Measurements from ENCODE around the gene WDR53.

The WDR53 gene

DNA sequence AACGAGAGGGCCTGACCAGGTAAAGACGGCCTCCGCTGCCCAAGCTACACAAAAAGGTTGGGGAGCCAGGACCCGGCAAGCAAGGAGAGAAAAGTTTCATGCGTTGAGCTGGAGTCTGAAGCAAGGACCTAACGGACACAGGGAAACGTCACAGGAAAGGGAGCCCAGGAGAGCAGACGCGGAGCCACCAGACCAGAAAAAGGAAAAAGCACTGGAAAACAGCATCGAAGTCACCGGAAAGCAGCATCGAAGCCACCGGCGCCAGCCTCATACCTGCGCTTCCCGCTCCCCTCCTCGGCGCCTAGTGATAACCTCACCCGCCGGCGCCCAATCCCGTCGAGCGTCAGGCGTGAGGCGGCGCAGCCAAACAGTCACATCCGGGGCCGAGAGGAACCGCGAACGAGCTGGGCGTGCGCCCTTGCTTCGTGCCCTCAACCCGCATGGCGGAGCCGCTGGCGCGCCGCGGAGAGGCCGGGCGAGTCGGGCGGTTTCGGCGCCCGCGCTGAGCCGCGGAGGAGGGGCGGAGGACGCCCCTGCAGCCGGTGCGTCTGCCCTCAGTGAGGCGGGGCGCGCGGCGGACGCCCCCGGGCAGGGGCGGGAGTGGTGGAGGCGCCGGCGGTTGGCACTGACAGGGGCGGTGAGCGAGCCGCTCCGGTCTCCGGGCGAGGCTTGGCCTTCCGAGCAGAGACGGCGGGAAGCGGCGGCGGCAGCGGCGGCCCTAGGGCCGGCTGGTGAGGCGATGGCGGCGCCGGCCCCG lies at the start of gene WDR53, which contains the start of gene FBXO45:
Gene WDR53, minus strand, starts transcription at position 309 of the 757 bp plus-strand sequence. CDS start 7,079 bp downstream, outside the sequence.
Gene FBXO45, plus strand, starts transcription at position 415 of the 757 bp plus-strand sequence. Its CDS starts 325 bp downstream, at position 740.
- TF ChIP-seq NFIC (IDR thresholded peaks at IDR 0.05) (no peak; the same call in 1 of the 2 replicates), FOXM1 (IDR thresholded peaks at IDR 0.05; ENCODE audit: borderline replicate concordance, low read depth) (no peak), TAF1 (IDR thresholded peaks at IDR 0.05; ENCODE audit: low read depth) (peak; percentile 75), EP300 (IDR thresholded peaks at IDR 0.05; ENCODE audit: borderline replicate concordance) (no peak), USF1 (IDR thresholded peaks at IDR 0.05) (0 out of 2 replicates have a peak, but pooled peaks have one; percentile 35), YY1 (IDR thresholded peaks at IDR 0.05; ENCODE audit: low read depth) (peak; percentile 99), RAD21 (IDR thresholded peaks at IDR 0.05; ENCODE audit: low read depth) (no peak), TEAD4 (IDR thresholded peaks at IDR 0.05) (peak; percentile 11; the same call in 1 of the 2 replicates), TCF12 (IDR thresholded peaks at IDR 0.05; ENCODE audit: low read depth) (peak; percentile 71; the same call in 1 of the 2 replicates), EGR1 (IDR thresholded peaks at IDR 0.05) (peak; percentile 75), CREB1 (IDR thresholded peaks at IDR 0.05; ENCODE audit: low read depth) (peak; percentile 99), CEBPB (IDR thresholded peaks at IDR 0.05) (no peak)
- TF ChIP-seq, protein P1, sequence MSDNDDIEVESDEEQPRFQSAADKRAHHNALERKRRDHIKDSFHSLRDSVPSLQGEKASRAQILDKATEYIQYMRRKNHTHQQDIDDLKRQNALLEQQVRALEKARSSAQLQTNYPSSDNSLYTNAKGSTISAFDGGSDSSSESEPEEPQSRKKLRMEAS (IDR thresholded peaks at IDR 0.05) = peak; percentile 96
- TF ChIP-seq, protein P2, sequence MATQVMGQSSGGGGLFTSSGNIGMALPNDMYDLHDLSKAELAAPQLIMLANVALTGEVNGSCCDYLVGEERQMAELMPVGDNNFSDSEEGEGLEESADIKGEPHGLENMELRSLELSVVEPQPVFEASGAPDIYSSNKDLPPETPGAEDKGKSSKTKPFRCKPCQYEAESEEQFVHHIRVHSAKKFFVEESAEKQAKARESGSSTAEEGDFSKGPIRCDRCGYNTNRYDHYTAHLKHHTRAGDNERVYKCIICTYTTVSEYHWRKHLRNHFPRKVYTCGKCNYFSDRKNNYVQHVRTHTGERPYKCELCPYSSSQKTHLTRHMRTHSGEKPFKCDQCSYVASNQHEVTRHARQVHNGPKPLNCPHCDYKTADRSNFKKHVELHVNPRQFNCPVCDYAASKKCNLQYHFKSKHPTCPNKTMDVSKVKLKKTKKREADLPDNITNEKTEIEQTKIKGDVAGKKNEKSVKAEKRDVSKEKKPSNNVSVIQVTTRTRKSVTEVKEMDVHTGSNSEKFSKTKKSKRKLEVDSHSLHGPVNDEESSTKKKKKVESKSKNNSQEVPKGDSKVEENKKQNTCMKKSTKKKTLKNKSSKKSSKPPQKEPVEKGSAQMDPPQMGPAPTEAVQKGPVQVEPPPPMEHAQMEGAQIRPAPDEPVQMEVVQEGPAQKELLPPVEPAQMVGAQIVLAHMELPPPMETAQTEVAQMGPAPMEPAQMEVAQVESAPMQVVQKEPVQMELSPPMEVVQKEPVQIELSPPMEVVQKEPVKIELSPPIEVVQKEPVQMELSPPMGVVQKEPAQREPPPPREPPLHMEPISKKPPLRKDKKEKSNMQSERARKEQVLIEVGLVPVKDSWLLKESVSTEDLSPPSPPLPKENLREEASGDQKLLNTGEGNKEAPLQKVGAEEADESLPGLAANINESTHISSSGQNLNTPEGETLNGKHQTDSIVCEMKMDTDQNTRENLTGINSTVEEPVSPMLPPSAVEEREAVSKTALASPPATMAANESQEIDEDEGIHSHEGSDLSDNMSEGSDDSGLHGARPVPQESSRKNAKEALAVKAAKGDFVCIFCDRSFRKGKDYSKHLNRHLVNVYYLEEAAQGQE (IDR thresholded peaks at IDR 0.05; ENCODE audit: low read depth) = no peak

GRCh38 chr3:196617256-196617655 lies 48.9 kb upstream of the WDR53 start:
- TF ChIP-seq TAF1 (IDR thresholded peaks at IDR 0.05; ENCODE audit: low read depth) (no peak), FOXM1 (IDR thresholded peaks at IDR 0.05; ENCODE audit: borderline replicate concordance, low read depth) (no peak), CEBPB (IDR thresholded peaks at IDR 0.05) (no peak), YY1 (IDR thresholded peaks at IDR 0.05; ENCODE audit: low read depth) (no peak), CREB1 (IDR thresholded peaks at IDR 0.05; ENCODE audit: low read depth) (no peak), NFIC (IDR thresholded peaks at IDR 0.05) (no peak), RAD21 (IDR thresholded peaks at IDR 0.05; ENCODE audit: low read depth) (no peak), USF1 (IDR thresholded peaks at IDR 0.05) (no peak), TEAD4 (IDR thresholded peaks at IDR 0.05) (no peak), EP300 (IDR thresholded peaks at IDR 0.05; ENCODE audit: borderline replicate concordance) (no peak), ZBTB7A (IDR thresholded peaks at IDR 0.05; ENCODE audit: low read depth) (no peak), TCF12 (IDR thresholded peaks at IDR 0.05; ENCODE audit: low read depth) (no peak), EGR1 (IDR thresholded peaks at IDR 0.05) (no peak)
- TF ChIP-seq, protein P1 (IDR thresholded peaks at IDR 0.05) = no peak
- TF ChIP-seq, protein P2 (IDR thresholded peaks at IDR 0.05; ENCODE audit: low read depth) = no peak

- TF ChIP-seq ZBTB7A (IDR thresholded peaks at IDR 0.05; ENCODE audit: low read depth) = no peak
- TF ChIP-seq YY1 (IDR thresholded peaks at IDR 0.05; ENCODE audit: low read depth) = no peak
- no peak for TF ChIP-seq FOXM1 (IDR thresholded peaks at IDR 0.05; ENCODE audit: borderline replicate concordance, low read depth)
- no peak for TF ChIP-seq TEAD4 (IDR thresholded peaks at IDR 0.05)
- no peak for TF ChIP-seq EGR1 (IDR thresholded peaks at IDR 0.05)
- TF ChIP-seq, protein P1 (IDR thresholded peaks at IDR 0.05) = no peak
- no peak for TF ChIP-seq USF1 (IDR thresholded peaks at IDR 0.05)
- no peak for TF ChIP-seq CEBPB (IDR thresholded peaks at IDR 0.05)
- TF ChIP-seq, protein P2 (IDR thresholded peaks at IDR 0.05; ENCODE audit: low read depth) = no peak
Measured at GRCh38 chr3:196611761-196612483, 43.6 kb upstream of the WDR53 start.
